ENCODE results near the gene ACSS3. TPM values are rescaled to one million over a fixed set of nuclear protein-coding genes. Genes with fewer than 3 reads are reported as not detected.
"Not testable (repeated sequence)": the region's sequence is repeated elsewhere in the genome, so short reads cannot be mapped to it uniquely, and the experiment has no call there.

The ACSS3 gene
- total RNA-seq, 1 donor from 2014 or later, result 3.6 TPM

- peak overlapping the region; percentile 16 for H3K4me3 Mint-ChIP-seq (ENCODE audit: unreplicated experiment)
- H3K27ac Mint-ChIP-seq (ENCODE audit: unreplicated experiment), result peak overlapping the region; percentile 92
Observed at GRCh38 chr12:81206429-81206828, 128.6 kb downstream of the ACSS3 start.

GRCh38 chr12:81207173-81207572, 129.3 kb downstream of the ACSS3 start:
- TF ChIP-seq CTCF (IDR thresholded peaks at IDR 0.05; ENCODE audit: partially characterized antibody, unreplicated experiment), result no peak
- Mint-ChIP-seq H3K4me1 (ENCODE audit: low read depth, unreplicated experiment) (peaks cover 37% of the 10 kb centered on the region), H3K36me3 (ENCODE audit: unreplicated experiment) (no peaks in the 10 kb centered on the region), H3K9me3 (ENCODE audit: unreplicated experiment) (no peaks in the 10 kb centered on the region), H3K27ac (ENCODE audit: unreplicated experiment) (no peak overlapping the region), H3K4me3 (ENCODE audit: unreplicated experiment) (no peak overlapping the region), H3K27me3 (ENCODE audit: unreplicated experiment) (no peaks in the 10 kb centered on the region)
- no peak for DNase-seq

More at GRCh38 chr12:81206429-81206828, 128.6 kb downstream of the ACSS3 start:
- Mint-ChIP-seq H3K36me3 (ENCODE audit: unreplicated experiment) (no peaks in the 10 kb centered on the region), H3K27me3 (ENCODE audit: unreplicated experiment) (no peaks in the 10 kb centered on the region), H3K9me3 (ENCODE audit: unreplicated experiment) (no peaks in the 10 kb centered on the region), H3K4me1 (ENCODE audit: low read depth, unreplicated experiment) (peaks cover 34% of the 10 kb centered on the region)
- no peak for DNase-seq
- TF ChIP-seq CTCF (IDR thresholded peaks at IDR 0.05; ENCODE audit: partially characterized antibody, unreplicated experiment), result no peak

GRCh38 chr12:81207664-81208063, 129.8 kb downstream of the ACSS3 start:
- DNase-seq, result no peak
- Mint-ChIP-seq H3K9me3 (ENCODE audit: unreplicated experiment) (no peaks in the 10 kb centered on the region), H3K36me3 (ENCODE audit: unreplicated experiment) (no peaks in the 10 kb centered on the region), H3K4me3 (ENCODE audit: unreplicated experiment) (no peak overlapping the region), H3K27me3 (ENCODE audit: unreplicated experiment) (no peaks in the 10 kb centered on the region), H3K4me1 (ENCODE audit: low read depth, unreplicated experiment) (peaks cover 37% of the 10 kb centered on the region), H3K27ac (ENCODE audit: unreplicated experiment) (no peak overlapping the region)
- no peak for TF ChIP-seq CTCF (IDR thresholded peaks at IDR 0.05; ENCODE audit: partially characterized antibody, unreplicated experiment)

DNA sequence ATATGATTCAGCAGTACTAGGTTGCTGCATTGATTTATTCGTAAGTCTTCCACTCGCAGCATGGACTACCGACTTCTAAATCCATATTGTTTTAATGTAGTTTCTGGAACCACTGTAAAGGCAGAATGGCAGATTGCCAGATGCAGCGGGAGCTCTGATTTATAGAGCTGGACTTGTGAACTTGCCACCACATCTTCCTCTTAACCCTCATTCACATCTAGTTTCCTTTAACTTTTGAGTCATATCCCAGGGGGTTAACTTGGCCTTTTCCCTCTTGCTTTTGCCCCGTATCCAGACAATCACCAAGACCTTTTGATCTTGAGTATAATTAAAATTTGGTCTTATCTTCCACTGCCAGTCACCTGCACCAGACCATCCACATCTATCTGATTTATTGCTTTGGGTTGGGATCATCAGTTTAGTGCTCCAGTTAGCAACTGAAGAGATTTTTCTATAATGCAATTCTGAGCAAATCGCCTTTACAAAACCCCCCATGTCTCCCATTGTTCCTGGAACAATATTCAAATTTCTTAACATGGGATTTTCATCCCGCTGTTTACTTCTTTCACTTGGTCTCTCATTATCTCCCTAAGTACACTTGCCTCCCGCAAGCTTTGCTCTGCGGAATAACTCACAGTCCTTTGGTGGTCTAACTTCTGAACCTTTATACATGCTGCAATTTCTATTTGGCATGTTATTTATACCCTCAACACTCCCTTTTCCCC, 130.5 kb downstream of the ACSS3 start:
- H3K27me3 Mint-ChIP-seq (ENCODE audit: unreplicated experiment), result no peaks in the 10 kb centered on the region
- H3K36me3 Mint-ChIP-seq (ENCODE audit: unreplicated experiment), result no peaks in the 10 kb centered on the region
- H3K4me1 Mint-ChIP-seq (ENCODE audit: low read depth, unreplicated experiment), result peaks cover 37% of the 10 kb centered on the region
- DNase-seq, result no peak
- H3K9me3 Mint-ChIP-seq (ENCODE audit: unreplicated experiment), result no peaks in the 10 kb centered on the region
- no peak overlapping the region for H3K4me3 Mint-ChIP-seq (ENCODE audit: unreplicated experiment)
- no peak for TF ChIP-seq CTCF (IDR thresholded peaks at IDR 0.05; ENCODE audit: partially characterized antibody, unreplicated experiment)
- no peak overlapping the region for H3K27ac Mint-ChIP-seq (ENCODE audit: unreplicated experiment)

DNA sequence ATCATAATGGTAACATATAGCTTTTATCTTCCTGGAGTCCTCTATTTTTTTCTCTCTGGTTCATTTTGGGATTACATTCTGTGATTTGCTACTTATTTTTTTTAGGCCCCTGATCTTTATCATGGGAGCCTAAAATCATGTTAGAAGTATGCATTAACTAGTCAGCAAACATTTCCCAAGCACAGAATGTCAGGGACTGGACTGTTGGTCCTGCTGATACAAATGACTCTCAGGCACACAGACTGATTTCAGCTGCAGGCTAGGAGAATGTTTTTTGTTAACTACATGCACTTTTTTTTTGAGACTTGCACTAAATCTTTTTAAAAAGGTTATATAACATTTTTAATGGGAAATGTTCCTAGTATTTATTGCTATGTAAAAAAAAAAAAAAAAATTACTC, 131.1 kb downstream of the ACSS3 start:
- no peaks in the 10 kb centered on the region for H3K36me3 Mint-ChIP-seq (ENCODE audit: unreplicated experiment)
- peaks cover 37% of the 10 kb centered on the region for H3K4me1 Mint-ChIP-seq (ENCODE audit: low read depth, unreplicated experiment)
- no peak for DNase-seq
- H3K27me3 Mint-ChIP-seq (ENCODE audit: unreplicated experiment), result no peaks in the 10 kb centered on the region
- no peaks in the 10 kb centered on the region for H3K9me3 Mint-ChIP-seq (ENCODE audit: unreplicated experiment)
- H3K27ac Mint-ChIP-seq (ENCODE audit: unreplicated experiment), result no peak overlapping the region
- no peak overlapping the region for H3K4me3 Mint-ChIP-seq (ENCODE audit: unreplicated experiment)
- no peak for TF ChIP-seq CTCF (IDR thresholded peaks at IDR 0.05; ENCODE audit: partially characterized antibody, unreplicated experiment)

DNA sequence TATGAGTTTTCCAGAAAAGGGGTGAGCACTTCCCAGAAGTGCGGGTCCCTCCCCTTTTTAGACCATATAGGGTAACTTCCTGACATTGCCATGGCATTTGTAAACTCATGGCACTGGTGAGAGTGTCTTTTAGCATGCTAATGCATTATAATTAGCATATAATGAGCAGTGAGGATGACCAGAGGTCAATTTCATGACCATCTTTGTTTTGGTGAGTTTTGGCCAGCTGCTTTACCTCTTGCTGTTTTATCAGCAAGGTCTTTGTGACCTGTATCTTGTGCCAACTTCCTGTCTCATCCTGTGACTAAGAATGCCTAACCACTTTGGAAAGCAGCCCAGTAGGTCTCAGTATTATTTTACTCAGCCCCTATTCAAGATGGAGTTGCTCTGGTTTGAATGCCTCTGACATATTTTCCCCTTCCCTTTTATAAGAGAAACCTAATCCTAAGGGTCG, 131.9 kb downstream of the ACSS3 start:
- H3K27me3 Mint-ChIP-seq (ENCODE audit: unreplicated experiment); H3K36me3 Mint-ChIP-seq (ENCODE audit: unreplicated experiment); H3K27ac Mint-ChIP-seq (ENCODE audit: unreplicated experiment); H3K9me3 Mint-ChIP-seq (ENCODE audit: unreplicated experiment); DNase-seq; H3K4me3 Mint-ChIP-seq (ENCODE audit: unreplicated experiment): not testable (repeated sequence)
- H3K4me1 Mint-ChIP-seq (ENCODE audit: low read depth, unreplicated experiment), result peaks cover 37% of the 10 kb centered on the region
